A549 (cell line): Measurements from ENCODE around the gene CACNG3. TPM values are rescaled to one million over a fixed set of nuclear protein-coding genes. Genes with fewer than 3 reads are reported as not detected.
A peak's percentile ranks its signal among the peaks of the same experiment; 100 is the strongest.
"Not testable (repeated sequence)": the region's sequence is repeated elsewhere in the genome, so short reads cannot be mapped to it uniquely, and the experiment has no call there.

Experiments
- ATAC-seq, 2 experiments: fragments of 200-7000 bp in 1 of 2; fragments of >200 bp in 1 of 2; cut with Nextera tagmentation in 1 of 2; cut with Tn5 transposase in 1 of 2; 3 replicates each; pipeline versions ENCODE4 v1.8.0 to v1.9.1; 2018 to 2020; ENCODE audit warnings: mild to moderate bottlenecking in 1 of 2, moderate library complexity in 1 of 2
- CTCF ChIA-PET: fragments of 300-600 bp; sonication (Branson Sonifier 250); formaldehyde crosslinking; extraction: SDS; loops from one replicate; lab custom pipeline; 2021; ENCODE audit warnings: antibody characterized with exemption, inconsistent platforms; lab: Yijun Ruan, JAX
- POLR2A ChIA-PET: fragments of 350-600 bp; formaldehyde crosslinking; extraction: SDS; loops from one replicate; lab custom pipeline; 2021; ENCODE audit warnings: antibody characterized with exemption, inconsistent platforms; lab: Yijun Ruan, JAX
- DNase-seq, 2 experiments: peaks; one replicate each; pipeline versions ENCODE4 v3.0.0 to v3.0.0-alpha.2; 2011 to 2016; ENCODE audit warnings: low read depth in 1 of 2, low spot score in 1 of 2
- FAIRE-seq: peaks from 2 replicates; lab custom pipeline; 2011; peaks lifted over from hg19 to GRCh38; lab: Jason Lieb, UNC
- H3K27ac ChIP-seq, 2 experiments: fragments of >200 bp; sonication (Bioruptor Twin); formaldehyde crosslinking; 3 replicates each; pipeline ENCODE4 v1.5.1; 2016 to 2017
- H3K4me1 ChIP-seq: fragments of >200 bp; sonication (Bioruptor Twin); formaldehyde crosslinking; 3 replicates; pipeline ENCODE4 v1.6.1; 2016
- H3K4me2 ChIP-seq: fragments of >200 bp; sonication (Bioruptor Twin); formaldehyde crosslinking; 3 replicates; pipeline ENCODE4 v1.6.1; 2016
- H3K4me3 ChIP-seq: fragments of >200 bp; sonication (Bioruptor Twin); formaldehyde crosslinking; 3 replicates; pipeline ENCODE4 v1.5.1; 2016
- H3K9me3 ChIP-seq: fragments of >200 bp; sonication (Bioruptor Twin); formaldehyde crosslinking; 3 replicates; pipeline ENCODE4 v1.6.1; 2016
- ATOH8 ChIP-seq: fragments of 250-450 bp; sonication (Bioruptor Pico); IDR thresholded peaks from 2 replicates; pipeline ENCODE4 v1.5.0; 2020; ENCODE audit warnings: low read depth, mild to moderate bottlenecking, moderate library complexity
- BCL3 ChIP-seq: fragments of >200 bp; sonication (Bioruptor Twin); formaldehyde crosslinking; IDR thresholded peaks from 3 replicates; pipeline ENCODE4 v1.6.1; 2016
- CBX2 ChIP-seq: fragments of 200-600 bp; sonication (generic); IDR thresholded peaks from 2 replicates; pipeline ENCODE4 v1.6.1; 2016; ENCODE audit warnings: low read depth, mild to moderate bottlenecking, borderline replicate concordance
- CHD2 ChIP-seq: fragments of 150-350 bp; IDR thresholded peaks from 2 replicates; pipeline ENCODE4 v1.6.1; 2014; ENCODE audit warnings: low read length; ENCODE audit not compliant: partially characterized antibody
- CTCF ChIP-seq: fragments of >200 bp; sonication (Bioruptor Twin); formaldehyde crosslinking; IDR thresholded peaks from 3 replicates; pipeline ENCODE4 v1.5.1; 2016
- E2F6 ChIP-seq: IDR thresholded peaks from 2 replicates; pipeline ENCODE4 v1.6.1; 2012; ENCODE audit warnings: low read depth, borderline replicate concordance
- EHF ChIP-seq: fragments of 250-450 bp; sonication (Bioruptor Pico); IDR thresholded peaks from 2 replicates; pipeline ENCODE4 v1.5.0; 2020; ENCODE audit warnings: mild to moderate bottlenecking
- EHMT2 ChIP-seq: fragments of 200-600 bp; sonication (generic); IDR thresholded peaks from 2 replicates; pipeline ENCODE4 v1.6.1; 2016; ENCODE audit warnings: antibody characterized with exemption, low read depth, mild to moderate bottlenecking, moderate library complexity
- ELK1 ChIP-seq: fragments of 150-350 bp; IDR thresholded peaks from 2 replicates; pipeline ENCODE4 v1.6.1; 2014; ENCODE audit warnings: low read depth, mild to moderate bottlenecking, low read length
- ESRRA ChIP-seq: fragments of 150-350 bp; IDR thresholded peaks from 2 replicates; pipeline ENCODE4 v1.6.1; 2014; ENCODE audit warnings: mild to moderate bottlenecking, low read length, borderline replicate concordance
- FOSB ChIP-seq: fragments of 250-450 bp; sonication (Bioruptor Pico); IDR thresholded peaks from 2 replicates; pipeline ENCODE4 v1.5.0; 2020; ENCODE audit warnings: mild to moderate bottlenecking, moderate library complexity
- FOSL2 ChIP-seq, 2 experiments: fragments of 450-650 bp in 1 of 2; fragments of >200 bp in 1 of 2; sonication (Bioruptor Twin) in 1 of 2; formaldehyde crosslinking; IDR thresholded peaks; 2 replicates each; pipeline versions ENCODE4 v1.5.0 to v1.6.1; 2016 to 2020; ENCODE audit warnings: mild to moderate bottlenecking in 1 of 2, moderate library complexity in 1 of 2
- FOXS1 ChIP-seq: fragments of 250-450 bp; sonication (Bioruptor Pico); IDR thresholded peaks from 2 replicates; pipeline ENCODE4 v1.5.0; 2020; ENCODE audit warnings: mild to moderate bottlenecking, moderate library complexity
- HDAC2 ChIP-seq: fragments of 200-600 bp; sonication (generic); IDR thresholded peaks from 2 replicates; pipeline ENCODE4 v1.6.1; 2016
- KDM5A ChIP-seq: fragments of 200-600 bp; sonication (generic); IDR thresholded peaks from 2 replicates; pipeline ENCODE4 v1.6.1; 2016; ENCODE audit warnings: antibody characterized with exemption, mild to moderate bottlenecking
- MAFK ChIP-seq: fragments of 450-650 bp; IDR thresholded peaks from 2 replicates; pipeline ENCODE4 v1.6.1; 2014; ENCODE audit not compliant: partially characterized antibody
- POLR2A ChIP-seq: IDR thresholded peaks from 2 replicates; pipeline ENCODE4 v1.6.1; 2012; ENCODE audit warnings: mild to moderate bottlenecking, low read length
- RAD21 ChIP-seq, 2 experiments: fragments of >200 bp in 1 of 2; sonication (Bioruptor Twin) in 1 of 2; formaldehyde crosslinking in 1 of 2; IDR thresholded peaks in 1 of 2; conservative IDR thresholded peaks in 1 of 2; 2 replicates in 1 of 2; 3 replicates in 1 of 2; pipeline ENCODE4 v1.6.1; 2012 to 2018; ENCODE audit warnings: inconsistent platforms in 1 of 2
- SREBF2 ChIP-seq: fragments of 450-650 bp; IDR thresholded peaks from 2 replicates; pipeline ENCODE4 v1.6.1; 2014; ENCODE audit warnings: mild to moderate bottlenecking, moderate library complexity
- USF2 ChIP-seq: fragments of 450-650 bp; IDR thresholded peaks from 2 replicates; pipeline ENCODE4 v1.6.1; 2014; ENCODE audit warnings: antibody characterized with exemption
- ZC3H11A ChIP-seq: fragments of 450-650 bp; IDR thresholded peaks from 2 replicates; pipeline ENCODE4 v1.6.1; 2014; ENCODE audit warnings: antibody characterized with exemption, mild to moderate bottlenecking
- WGBS: methylation state at CpG from one replicate; pipeline ENCODE4 v1.1.6; 2017; ENCODE audit errors: missing lambda C conversion rate; 5-methylcytosine and 5-hydroxymethylcytosine counted together
- polyA plus RNA-seq, 4 experiments: library from polyadenylated mRNA; depleted of rRNA in 3 of 4; stranded (reverse); fragments of >200 nt; fragmentation: RNase III in 1 of 4; extraction: RNeasy Plus Mini Kit Qiagen cat#74134 plus additional on column Dnase treatment in 1 of 4; gene quantifications; 2 replicates in 3 of 4; 3 replicates in 1 of 4; pipeline ENCODE4 v1.2.3, GENCODE V29; 2011 to 2017

CACNG3 gene
- polyA plus RNA-seq, 2 of the 4 experiments (the other 2 are of a cell fraction) = not detected

GRCh38 chr16:24297375-24297774 is 41.2 kb downstream of the CACNG3 start:
- WGBS = 6% methylated on average over 3 of the region's 3 CpGs
- TF ChIP-seq ESRRA (no peak), FOXS1 (CRISPR knock-in tag) (no peak), CTCF (no peak), KDM5A (no peak), USF2 (no peak), HDAC2 (no peak), POLR2A (no peak), EHMT2 (no peak), SREBF2 (no peak), ATOH8 (no peak)
- no peak overlapping the region for H3K4me2 ChIP-seq
- H3K9me3 ChIP-seq = peaks cover 10% of the 10 kb centered on the region; the same call in 1 of the 3 replicates
- POLR2A ChIA-PET = no interaction called here
- no peaks in the 10 kb centered on the region for H3K4me1 ChIP-seq
- H3K27ac ChIP-seq = no peak overlapping the region
- DNase-seq (no peak), FAIRE-seq (no peak), ATAC-seq (no peak)
- CTCF ChIA-PET = interaction anchor here (1.9 kb wide), 1 partner anchor 207 kb away, joined by 4 read pairs; no protein-coding TSS in a partner anchor
- no peak overlapping the region for H3K4me3 ChIP-seq

GRCh38 chr16:24298548-24299167 is 42.5 kb downstream of the CACNG3 start:
- TF ChIP-seq BCL3 (no peak), E2F6 (no peak), EHF (CRISPR knock-in tag) (no peak), CHD2 (no peak), ATOH8 (no peak), ZC3H11A (no peak), CBX2 (no peak), MAFK (peak; percentile 56), CTCF (no peak), FOSB (CRISPR knock-in tag) (no peak), RAD21 (conservative IDR thresholded peaks at IDR 0.05 in 1 of 2, IDR thresholded peaks at IDR 0.05 in 1 of 2) (no peak), FOSL2 (IDR thresholded peaks at IDR 0.05) (no peak), FOSL2 (CRISPR knock-in tag; IDR thresholded peaks at IDR 0.05) (0 out of 2 replicates have a peak, but pooled peaks have one; percentile 3), ELK1 (no peak)
- Histone ChIP-seq H3K9me3 (peaks cover 10% of the 10 kb centered on the region; the same call in 1 of the 3 replicates), H3K4me1 (no peaks in the 10 kb centered on the region), H3K27ac (no peak overlapping the region), H3K4me2 (no peak overlapping the region), H3K4me3 (no peak overlapping the region)
- ChIA-PET POLR2A (no interaction called here), CTCF (no interaction called here)
- WGBS = 7% methylated on average over 5 of the region's 5 CpGs
- DNase-seq = no peak
- no peak for ATAC-seq
- no peak for FAIRE-seq

GRCh38 chr16:24300750-24301149 is 44.6 kb downstream of the CACNG3 start:
- H3K4me1 ChIP-seq, H3K4me2 ChIP-seq, ATAC-seq, POLR2A ChIA-PET, H3K4me3 ChIP-seq, H3K27ac ChIP-seq, DNase-seq, FAIRE-seq: not testable (repeated sequence)
- WGBS = 12% methylated on average over 6 of the region's 6 CpGs
- CTCF ChIA-PET = interaction anchor here (0.6 to 0.9 kb wide), 2 partner anchors 219 to 259 kb away, joined by 3 to 4 read pairs; no protein-coding TSS in a partner anchor
- peaks cover 10% of the 10 kb centered on the region; the same call in 1 of the 3 replicates for H3K9me3 ChIP-seq
